HG03521 (cell line): ENCODE results near the gene ST7.
"Not testable (repeated sequence)": the region's sequence is repeated elsewhere in the genome, so short reads cannot be mapped to it uniquely, and the experiment has no call there.

ENCODE experiments used
- ATAC-seq: cut with Tn5 transposase; IDR thresholded peaks from one replicate; pipeline ENCODE4 v1.9.1; 2021; ENCODE audit warnings: mild to moderate bottlenecking, moderate library complexity; ENCODE audit not compliant: unreplicated experiment

ST7 gene

GRCh38 chr7:117088623-117089194 is 135.4 kb downstream of the ST7 start:
- ATAC-seq = no peak

- no peak for ATAC-seq
These were observed 137.5 kb downstream of the ST7 start for GRCh38 chr7:117090791-117091190.

GRCh38 chr7:117091721-117092120 is 138.4 kb downstream of the ST7 start:
- no peak for ATAC-seq

- no peak for ATAC-seq
These were observed 139.5 kb downstream of the ST7 start for GRCh38 chr7:117092785-117093184.

- ATAC-seq = no peak
These were observed 141.2 kb downstream of the ST7 start for GRCh38 chr7:117094457-117094856.

GRCh38 chr7:117095055-117095454 is 141.8 kb downstream of the ST7 start:
- no peak for ATAC-seq

- ATAC-seq = no peak
These were observed 143.0 kb downstream of the ST7 start for GRCh38 chr7:117096330-117096729.

GRCh38 chr7:117096942-117097341 is 143.6 kb downstream of the ST7 start:
- ATAC-seq = no peak

GRCh38 chr7:117097860-117098259 is 144.6 kb downstream of the ST7 start:
- no peak for ATAC-seq

GRCh38 chr7:117098457-117098856 is 145.2 kb downstream of the ST7 start:
- ATAC-seq = no peak

- ATAC-seq = no peak
These were observed 147.7 kb downstream of the ST7 start for GRCh38 chr7:117101026-117101425.

GRCh38 chr7:117110480-117111315 is 157.4 kb downstream of the ST7 start:
- peak; percentile 85 for ATAC-seq

GRCh38 chr7:117111535-117111934 is 158.2 kb downstream of the ST7 start:
- no peak for ATAC-seq

- no peak for ATAC-seq
These were observed 159.3 kb downstream of the ST7 start for GRCh38 chr7:117112640-117113039.

GRCh38 chr7:117113871-117114270 is 160.6 kb downstream of the ST7 start:
- ATAC-seq = no peak

- ATAC-seq = no peak
These were observed 161.0 kb downstream of the ST7 start for GRCh38 chr7:117114272-117114671.

GRCh38 chr7:117116211-117116610 is 162.9 kb downstream of the ST7 start:
- ATAC-seq = no peak

- no peak for ATAC-seq
These were observed 163.9 kb downstream of the ST7 start for GRCh38 chr7:117117172-117117571.

- ATAC-seq = no peak
These were observed 165.4 kb downstream of the ST7 start for GRCh38 chr7:117118579-117119180.

- peak; percentile 73 for ATAC-seq
These were observed 166.1 kb downstream of the ST7 start for GRCh38 chr7:117119192-117119924.

- ATAC-seq = not testable (repeated sequence)
These were observed 167.0 kb downstream of the ST7 start for GRCh38 chr7:117120321-117120720.
